Suprapubic skin (tissue), 4 donors: ENCODE results near the gene ITGA1.

ENCODE experiments used
- EP300 ChIP-seq: sonication (generic); formaldehyde crosslinking; IDR thresholded peaks from one replicate; pipeline ENCODE4 v1.6.1; 2017; ENCODE audit warnings: antibody characterized with exemption
- POLR2AphosphoS5 ChIP-seq, 3 donors: sonication (generic); formaldehyde crosslinking; IDR thresholded peaks; one replicate each; pipeline ENCODE4 v1.6.1; 2017; ENCODE audit warnings: antibody characterized with exemption in 3 of 3
- TF ChIP-seq, protein P1 (sequence below), 2 donors: fragments of 200-600 bp in 1 of 2; fragments of 450-650 bp in 1 of 2; sonication (generic) in 1 of 2; IDR thresholded peaks; one replicate each; pipeline ENCODE4 v1.5.1; 2016 to 2019; ENCODE audit warnings: antibody characterized with exemption in 2 of 2, mild to moderate bottlenecking in 1 of 2, moderate library complexity in 1 of 2

DNA sequence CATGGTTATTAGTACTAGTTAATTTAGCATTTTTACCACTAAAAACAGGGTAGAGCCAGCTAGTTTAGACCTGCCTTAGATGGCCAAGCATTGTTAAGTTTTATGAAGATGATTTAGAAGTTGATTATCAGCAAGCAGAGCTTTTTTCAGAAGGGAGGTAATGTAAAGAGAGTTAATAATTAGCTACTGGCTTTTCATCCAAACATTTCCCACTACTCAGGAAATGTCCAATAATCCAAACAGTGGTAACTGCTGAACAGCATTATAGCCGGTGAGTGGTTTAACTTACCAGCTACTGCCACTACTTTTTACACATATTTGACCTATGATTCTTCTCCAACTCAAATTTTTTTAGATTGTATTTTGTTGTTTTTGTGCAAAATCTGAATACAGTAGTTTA, 1.7 kb downstream of the ITGA1 start:
- TF ChIP-seq EP300 (no peak), POLR2AphosphoS5 (IDR thresholded peaks at IDR 0.05) (no peak)
- TF ChIP-seq, protein P1, sequence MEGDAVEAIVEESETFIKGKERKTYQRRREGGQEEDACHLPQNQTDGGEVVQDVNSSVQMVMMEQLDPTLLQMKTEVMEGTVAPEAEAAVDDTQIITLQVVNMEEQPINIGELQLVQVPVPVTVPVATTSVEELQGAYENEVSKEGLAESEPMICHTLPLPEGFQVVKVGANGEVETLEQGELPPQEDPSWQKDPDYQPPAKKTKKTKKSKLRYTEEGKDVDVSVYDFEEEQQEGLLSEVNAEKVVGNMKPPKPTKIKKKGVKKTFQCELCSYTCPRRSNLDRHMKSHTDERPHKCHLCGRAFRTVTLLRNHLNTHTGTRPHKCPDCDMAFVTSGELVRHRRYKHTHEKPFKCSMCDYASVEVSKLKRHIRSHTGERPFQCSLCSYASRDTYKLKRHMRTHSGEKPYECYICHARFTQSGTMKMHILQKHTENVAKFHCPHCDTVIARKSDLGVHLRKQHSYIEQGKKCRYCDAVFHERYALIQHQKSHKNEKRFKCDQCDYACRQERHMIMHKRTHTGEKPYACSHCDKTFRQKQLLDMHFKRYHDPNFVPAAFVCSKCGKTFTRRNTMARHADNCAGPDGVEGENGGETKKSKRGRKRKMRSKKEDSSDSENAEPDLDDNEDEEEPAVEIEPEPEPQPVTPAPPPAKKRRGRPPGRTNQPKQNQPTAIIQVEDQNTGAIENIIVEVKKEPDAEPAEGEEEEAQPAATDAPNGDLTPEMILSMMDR (IDR thresholded peaks at IDR 0.05) = no peak
